Left ventricle myocardium inferior (tissue), 1 donor: ENCODE measurements around the gene CEP162. TPM values are rescaled to one million over a fixed set of nuclear protein-coding genes. Genes with fewer than 3 reads are reported as not detected.
A peak's percentile ranks its signal among the peaks of the same experiment; 100 is the strongest.

Experiments
- DNase-seq: peaks from one replicate; pipeline ENCODE4 v3.0.0-alpha.2; 2020
- H3K27ac ChIP-seq: fragments of 200-600 bp; replicated peaks from 2 replicates; pipeline ENCODE4 v1.8.0; 2021
- H3K27me3 ChIP-seq: fragments of 200-600 bp; 2 replicates; pipeline ENCODE4 v1.8.0; 2021; ENCODE audit warnings: low read depth
- H3K36me3 ChIP-seq: fragments of 200-600 bp; 2 replicates; pipeline ENCODE4 v1.8.0; 2021
- H3K4me1 ChIP-seq: fragments of 200-600 bp; 2 replicates; pipeline ENCODE4 v1.8.0; 2021
- H3K4me3 ChIP-seq: fragments of 200-600 bp; 2 replicates; pipeline ENCODE4 v1.8.0; 2021; ENCODE audit warnings: mild to moderate bottlenecking, moderate library complexity
- H3K9me3 ChIP-seq: fragments of 200-600 bp; replicated peaks from 2 replicates; pipeline ENCODE4 v1.8.0; 2021
- CTCF ChIP-seq: fragments of 200-600 bp; IDR thresholded peaks from 2 replicates; pipeline ENCODE4 v1.8.0; 2021; ENCODE audit warnings: antibody characterized with exemption, mild to moderate bottlenecking, borderline replicate concordance
- intact Hi-C: fragments of 100-400 bp; cut with micrococcal nuclease; formaldehyde crosslinking; loops from one replicate; pipeline ENCODE4 v1.11.0; 2022
- total RNA-seq: library from RNA; stranded (reverse); fragmentation: NEBNext Ultra II Directional; extraction: Animal tissue kit (Norgen Biotek cat#: 25700); gene quantifications from one replicate; pipeline ENCODE4 v1.2.1, GENCODE V29; 2021
- donor health status: DM: no; HTN: yes; CAD: no; lungs with severe emphysema.

Gene CEP162
- total RNA-seq, 1 donor from 2014 or later, result 4.0 TPM

- H3K27ac ChIP-seq, result no peak overlapping the region
- H3K9me3 ChIP-seq, result peaks cover 5% of the 10 kb centered on the region
- no peak for TF ChIP-seq CTCF
- intact Hi-C loops, result no loop called here
- no peak for DNase-seq
- peaks cover 23% of the 10 kb centered on the region for H3K36me3 ChIP-seq
- H3K27me3 ChIP-seq, result no peaks in the 10 kb centered on the region
- no peak overlapping the region for H3K4me3 ChIP-seq
- H3K4me1 ChIP-seq, result peaks cover 9% of the 10 kb centered on the region
These were observed 44.0 kb downstream of the CEP162 start for GRCh38 chr6:84183430-84183829.

- H3K4me3 ChIP-seq, result no peak overlapping the region
- no peak for TF ChIP-seq CTCF
- H3K4me1 ChIP-seq, result peaks cover 9% of the 10 kb centered on the region
- DNase-seq, result no peak
- no peak overlapping the region for H3K27ac ChIP-seq
- intact Hi-C loops, result no loop called here
- no peaks in the 10 kb centered on the region for H3K27me3 ChIP-seq
- peaks cover 5% of the 10 kb centered on the region for H3K9me3 ChIP-seq
- peaks cover 23% of the 10 kb centered on the region for H3K36me3 ChIP-seq
These were observed 45.4 kb downstream of the CEP162 start for GRCh38 chr6:84182001-84182400.

GRCh38 chr6:84177241-84177640 lies 50.2 kb downstream of the CEP162 start:
- no peak for TF ChIP-seq CTCF
- Histone ChIP-seq H3K36me3 (peaks cover 30% of the 10 kb centered on the region), H3K4me3 (no peak overlapping the region), H3K9me3 (peaks cover 5% of the 10 kb centered on the region), H3K27ac (no peak overlapping the region), H3K4me1 (peaks cover 3% of the 10 kb centered on the region), H3K27me3 (no peaks in the 10 kb centered on the region)
- intact Hi-C loops, result no loop called here
- peak; percentile 16 for DNase-seq

GRCh38 chr6:84172574-84172973 lies 54.9 kb downstream of the CEP162 start:
- Histone ChIP-seq H3K27me3 (no peaks in the 10 kb centered on the region), H3K36me3 (peaks cover 48% of the 10 kb centered on the region)

GRCh38 chr6:84172080-84172479 lies 55.4 kb downstream of the CEP162 start:
- no peak for DNase-seq
- no peak for TF ChIP-seq CTCF
- Histone ChIP-seq H3K9me3 (no peaks in the 10 kb centered on the region), H3K36me3 (peaks cover 48% of the 10 kb centered on the region), H3K4me3 (no peak overlapping the region), H3K4me1 (peaks cover 20% of the 10 kb centered on the region), H3K27ac (no peak overlapping the region), H3K27me3 (no peaks in the 10 kb centered on the region)
- intact Hi-C loops, result no loop called here

More at GRCh38 chr6:84172574-84172973, 54.9 kb downstream of the CEP162 start:
- intact Hi-C loops, result no loop called here
- H3K4me3 ChIP-seq, result no peak overlapping the region
- TF ChIP-seq CTCF, result no peak
- peaks cover 20% of the 10 kb centered on the region for H3K4me1 ChIP-seq
- no peak overlapping the region for H3K27ac ChIP-seq
- H3K9me3 ChIP-seq, result no peaks in the 10 kb centered on the region
- no peak for DNase-seq

GRCh38 chr6:84167457-84167856 lies 60.0 kb downstream of the CEP162 start:
- H3K9me3 ChIP-seq, result no peaks in the 10 kb centered on the region
- H3K4me1 ChIP-seq, result peaks cover 20% of the 10 kb centered on the region
- TF ChIP-seq CTCF, result no peak
- H3K27me3 ChIP-seq, result no peaks in the 10 kb centered on the region
- intact Hi-C loops, result no loop called here
- H3K4me3 ChIP-seq, result no peak overlapping the region
- no peak for DNase-seq
- peaks cover 27% of the 10 kb centered on the region for H3K36me3 ChIP-seq
- H3K27ac ChIP-seq, result no peak overlapping the region
